PFSK-1 (cell line): ENCODE data around the gene PPM1H.

ENCODE experiments used
- FOXP2 ChIP-seq: optimal IDR thresholded peaks from 2 replicates; pipeline ENCODE3; 2011; ENCODE audit warnings: borderline replicate concordance, control low read depth, inconsistent platforms; ENCODE audit not compliant: insufficient read depth; ENCODE audit errors: extremely low read length, extremely low read depth
- POLR2AphosphoS5 ChIP-seq: IDR thresholded peaks from 2 replicates; pipeline ENCODE4 v1.6.1; 2012; ENCODE audit warnings: low read depth, mild to moderate bottlenecking, control low read depth, low read length, moderate library complexity
- REST ChIP-seq, 2 experiments: IDR thresholded peaks; 2 replicates each; pipeline versions ENCODE4 v1.6.1 to v1.8.0; 2011 to 2012; ENCODE audit warnings: low read depth in 2 of 2, low read length in 2 of 2, control low read depth in 1 of 2, inconsistent platforms in 1 of 2, mild to moderate bottlenecking in 1 of 2, moderate library complexity in 1 of 2; ENCODE audit not compliant: insufficient read depth in 1 of 2
- SIN3A ChIP-seq: IDR thresholded peaks from 2 replicates; pipeline ENCODE4 v1.6.1; 2012; ENCODE audit warnings: mild to moderate bottlenecking, low read length, moderate library complexity, borderline replicate concordance; ENCODE audit not compliant: insufficient read depth
- TAF1 ChIP-seq: IDR thresholded peaks from 2 replicates; pipeline ENCODE4 v1.6.1; 2012; ENCODE audit warnings: low read length, control low read depth, borderline replicate concordance; ENCODE audit not compliant: insufficient read depth

- TF ChIP-seq TAF1 (no peak), SIN3A (no peak), POLR2AphosphoS5 (no peak), REST (IDR thresholded peaks at IDR 0.05; ENCODE audit: insufficient read depth in 1 of 2, low read depth in 2 of 2, low read length in 2 of 2) (no peak), FOXP2 (no peak)
Measured at GRCh38 chr12:62844915-62845314, 90.0 kb downstream of the PPM1H start.
